GM12872 (cell line): ENCODE results near the gene CAMSAP1.

Experiments used
- TF ChIP-seq, protein P1 (sequence below): IDR thresholded peaks from 3 replicates; pipeline ENCODE4 v1.5.1; 2011; ENCODE audit warnings: low read depth, mild to moderate bottlenecking, low read length, moderate library complexity; ENCODE audit not compliant: insufficient read depth

CAMSAP1 gene

DNA sequence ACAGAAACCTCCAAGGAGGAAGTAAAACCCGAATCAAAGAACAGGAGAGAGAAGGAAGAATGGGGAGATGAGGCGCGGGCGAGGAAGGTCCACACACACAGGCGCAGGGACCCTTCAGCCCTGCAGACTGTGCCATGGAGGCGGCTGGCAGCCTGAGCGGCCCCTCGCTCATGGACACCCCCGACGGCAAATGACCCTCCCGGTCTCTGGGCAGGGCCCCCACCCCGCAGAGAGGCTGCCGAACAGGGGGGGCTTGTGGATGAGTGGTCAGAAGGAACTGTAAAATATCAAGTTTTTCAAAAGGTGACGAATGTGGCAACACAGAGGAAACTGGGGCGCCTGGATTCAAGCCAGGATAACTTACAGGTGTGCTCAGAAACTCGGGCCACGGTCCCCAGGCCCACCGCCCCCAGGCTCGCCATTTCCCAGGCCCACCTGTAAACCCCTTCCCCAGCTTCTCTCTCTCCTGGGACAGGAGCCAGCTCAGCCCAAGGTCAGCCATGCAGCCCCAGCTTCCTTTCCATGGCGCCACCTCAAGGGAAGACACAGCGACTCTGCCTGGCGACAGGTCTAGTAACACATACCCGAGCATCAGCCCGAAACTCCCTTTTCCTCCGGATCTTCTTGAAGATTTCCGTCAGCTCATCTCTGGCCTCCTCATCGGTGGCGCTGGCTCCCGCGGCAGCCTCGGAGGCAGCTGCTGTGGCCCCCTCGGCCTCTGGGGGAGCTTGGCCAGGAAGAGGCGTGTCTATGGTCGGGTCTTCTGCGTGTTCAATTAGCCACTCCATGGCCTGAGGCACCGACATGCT, 37.3 kb upstream of the CAMSAP1 start:
- TF ChIP-seq, protein P1, sequence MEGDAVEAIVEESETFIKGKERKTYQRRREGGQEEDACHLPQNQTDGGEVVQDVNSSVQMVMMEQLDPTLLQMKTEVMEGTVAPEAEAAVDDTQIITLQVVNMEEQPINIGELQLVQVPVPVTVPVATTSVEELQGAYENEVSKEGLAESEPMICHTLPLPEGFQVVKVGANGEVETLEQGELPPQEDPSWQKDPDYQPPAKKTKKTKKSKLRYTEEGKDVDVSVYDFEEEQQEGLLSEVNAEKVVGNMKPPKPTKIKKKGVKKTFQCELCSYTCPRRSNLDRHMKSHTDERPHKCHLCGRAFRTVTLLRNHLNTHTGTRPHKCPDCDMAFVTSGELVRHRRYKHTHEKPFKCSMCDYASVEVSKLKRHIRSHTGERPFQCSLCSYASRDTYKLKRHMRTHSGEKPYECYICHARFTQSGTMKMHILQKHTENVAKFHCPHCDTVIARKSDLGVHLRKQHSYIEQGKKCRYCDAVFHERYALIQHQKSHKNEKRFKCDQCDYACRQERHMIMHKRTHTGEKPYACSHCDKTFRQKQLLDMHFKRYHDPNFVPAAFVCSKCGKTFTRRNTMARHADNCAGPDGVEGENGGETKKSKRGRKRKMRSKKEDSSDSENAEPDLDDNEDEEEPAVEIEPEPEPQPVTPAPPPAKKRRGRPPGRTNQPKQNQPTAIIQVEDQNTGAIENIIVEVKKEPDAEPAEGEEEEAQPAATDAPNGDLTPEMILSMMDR, result no peak

DNA sequence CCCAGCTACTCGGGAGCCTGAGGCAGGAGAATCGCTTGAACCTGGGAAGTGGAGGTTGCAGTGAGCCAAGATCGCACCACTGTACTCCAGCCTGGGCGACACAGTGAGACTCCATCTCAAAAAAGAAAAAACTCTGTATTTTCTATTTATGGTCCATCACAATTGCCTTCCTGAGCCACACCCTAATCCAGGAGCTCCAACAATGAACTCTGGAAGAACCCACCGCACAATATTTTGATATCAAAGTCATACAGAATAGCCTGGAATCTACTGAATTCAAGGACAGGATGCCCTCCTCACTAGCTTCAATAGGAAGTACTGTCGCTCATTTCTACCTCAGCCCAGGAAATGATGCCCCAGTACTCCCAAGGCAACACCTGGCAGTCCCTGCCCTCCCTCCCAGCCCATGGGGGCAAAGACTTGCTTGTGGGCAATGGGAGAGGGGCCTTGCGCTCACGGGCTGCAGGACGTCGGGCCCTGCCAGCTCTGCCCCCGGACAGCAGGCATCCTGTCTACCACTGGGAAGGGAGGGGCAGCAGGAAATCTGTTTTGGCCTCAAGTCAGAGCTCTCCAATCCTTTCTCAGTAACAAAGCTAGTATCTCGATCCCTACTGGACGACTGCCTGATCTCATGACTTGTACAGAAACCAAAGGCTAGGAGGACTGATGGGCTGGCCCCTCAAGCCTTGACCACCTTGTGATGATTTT, 34.1 kb upstream of the CAMSAP1 start:
- TF ChIP-seq, protein P1, result no peak

DNA sequence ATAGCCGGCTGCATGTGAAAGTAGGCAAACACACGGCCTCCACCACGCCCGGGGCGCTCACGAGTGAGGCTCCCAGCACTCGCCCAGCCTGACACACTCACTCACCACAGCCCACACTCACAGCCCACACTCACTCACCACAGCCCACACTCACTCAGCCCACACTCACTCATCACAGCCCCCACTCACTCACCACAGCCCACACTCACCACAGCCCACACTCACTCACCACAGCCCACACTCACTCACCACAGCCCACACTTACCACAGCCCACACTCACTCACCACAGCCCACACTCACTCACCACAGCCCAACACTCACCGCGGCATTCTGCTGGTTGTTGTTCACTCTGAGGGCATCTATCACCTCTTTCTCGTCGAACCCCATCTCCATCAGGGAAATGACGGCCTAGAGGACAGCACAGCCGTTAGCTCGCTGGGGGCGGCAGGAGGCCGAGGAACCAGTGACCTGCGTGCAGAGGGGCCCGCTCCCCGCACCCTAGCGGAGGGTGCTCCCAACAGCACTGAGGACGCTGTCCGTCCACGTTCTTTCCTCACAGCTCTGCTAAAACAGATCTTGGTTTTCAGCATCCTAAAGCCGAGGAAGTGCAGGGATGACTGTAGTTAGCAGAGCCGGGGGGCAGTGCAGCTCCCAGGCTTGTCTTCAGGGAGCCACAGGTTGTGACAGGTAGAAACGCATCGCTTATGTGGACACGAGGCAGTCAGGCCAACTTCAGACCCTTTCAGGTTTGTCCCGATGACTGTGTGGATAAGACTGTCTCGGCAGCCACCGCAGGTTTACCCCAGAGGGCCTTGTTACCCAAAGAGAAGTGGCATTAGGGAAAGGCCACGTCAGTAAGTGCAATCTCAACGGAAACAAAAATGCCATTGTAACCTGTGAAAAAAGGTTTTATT, 32.3 kb upstream of the CAMSAP1 start:
- TF ChIP-seq, protein P1, result no peak

DNA sequence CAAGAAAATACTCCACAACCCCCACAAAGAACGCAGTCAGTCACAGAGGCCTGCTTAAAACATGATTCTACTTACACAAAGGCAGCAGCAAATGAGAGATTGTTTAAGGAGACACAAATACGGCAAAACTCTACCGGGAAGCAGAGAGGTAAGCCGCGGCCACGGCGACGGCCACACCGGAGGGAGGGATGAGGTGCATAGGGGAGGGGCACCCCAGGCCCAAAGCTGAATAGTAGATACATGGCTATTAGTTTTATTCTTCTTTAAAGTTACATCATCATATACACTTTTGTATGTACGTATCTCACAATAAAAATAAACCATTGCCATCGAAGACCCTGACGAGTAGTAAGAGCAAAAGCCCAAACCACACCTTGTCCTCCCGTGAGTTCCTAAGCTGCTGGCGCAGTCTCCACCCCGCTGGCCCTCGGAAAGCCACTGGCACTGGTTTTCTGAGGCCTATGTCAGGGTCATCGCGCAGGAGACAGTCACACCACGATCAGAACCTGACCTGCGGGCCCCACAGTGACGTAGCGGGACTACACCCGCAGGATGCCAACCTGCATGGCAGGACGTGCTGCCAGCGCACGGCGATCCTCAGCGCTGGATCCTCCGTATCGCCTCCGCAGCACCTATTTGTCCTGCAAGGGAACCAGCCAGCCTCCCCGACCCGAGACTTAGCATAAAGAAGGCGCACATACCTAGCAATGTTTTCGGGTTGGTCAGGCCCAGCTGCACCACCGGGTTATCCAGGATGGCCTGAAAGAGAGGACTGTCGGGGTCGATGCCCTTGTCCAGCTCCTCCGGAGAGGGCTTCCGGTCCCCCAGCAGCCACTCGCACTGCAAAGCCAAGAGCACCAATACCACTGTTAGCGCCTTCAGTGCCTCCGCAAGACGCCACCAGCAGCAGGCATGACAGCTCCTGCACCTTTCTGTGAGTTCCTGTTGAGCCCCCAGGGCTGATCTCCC, 30.5 kb upstream of the CAMSAP1 start:
- TF ChIP-seq, protein P1, result no peak

DNA sequence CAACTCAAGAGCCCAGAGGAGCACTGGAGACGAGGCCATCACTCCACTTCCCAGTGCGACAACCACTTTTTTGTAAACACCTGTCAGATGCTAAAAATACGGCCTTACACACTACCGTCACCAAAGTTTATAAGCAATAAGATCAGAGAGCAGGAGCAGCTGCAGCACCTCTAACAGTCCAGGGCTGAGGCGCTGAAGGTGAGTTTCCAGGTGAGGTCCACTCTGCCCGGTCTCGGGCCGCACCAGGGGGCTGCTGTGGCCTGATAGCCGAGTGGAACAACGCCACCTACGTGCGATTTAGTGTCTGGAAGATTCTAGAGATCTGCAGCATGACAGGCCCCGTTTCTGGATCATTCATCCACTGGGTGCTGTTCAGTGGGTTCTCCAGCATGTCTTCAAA, 25.8 kb upstream of the CAMSAP1 start:
- TF ChIP-seq, protein P1, result no peak

DNA sequence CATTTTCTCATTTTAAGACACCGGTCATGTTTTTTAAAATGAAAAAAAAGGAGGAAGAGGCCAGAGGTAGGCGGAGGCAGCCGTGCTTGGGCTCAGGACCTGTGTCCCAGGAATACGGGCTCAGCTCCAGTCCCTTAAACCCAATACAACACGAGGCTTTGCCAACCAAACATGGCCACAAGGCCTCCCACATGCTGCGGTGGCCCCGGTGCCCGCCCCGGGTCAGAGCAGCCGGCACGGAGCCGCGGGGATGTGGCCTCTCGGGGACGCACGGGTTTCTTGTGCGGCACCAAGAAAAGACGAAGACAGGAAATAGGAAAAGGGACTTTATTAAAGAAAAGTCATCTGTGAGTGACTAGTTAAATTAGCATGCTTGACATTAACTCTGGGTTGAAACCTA, 25.3 kb upstream of the CAMSAP1 start:
- TF ChIP-seq, protein P1, result no peak
